Stomach (tissue), 9 donors: Measurements from ENCODE around the gene AK1. TPM values are rescaled to one million over a fixed set of nuclear protein-coding genes. Genes with fewer than 3 reads are reported as not detected.

Experiments used
- DNase-seq, 2 donors: peaks; one replicate each; pipeline versions ENCODE4 v3.0.0 to v3.0.0-alpha.2; 2013 to 2019
- H3K27ac ChIP-seq, 5 donors: fragments of 200-600 bp in 4 of 5; sonication (generic) in 4 of 5; one replicate each; pipeline ENCODE4 v1.5.1; 2013 to 2019; ENCODE audit warnings: mild to moderate bottlenecking in 1 of 5, moderate library complexity in 1 of 5
- H3K27me3 ChIP-seq, 3 donors: fragments of 200-600 bp; sonication (generic); one replicate each; pipeline ENCODE4 v1.5.1; 2017 to 2019; ENCODE audit warnings: mixed run types in 1 of 3
- H3K36me3 ChIP-seq, 4 donors: fragments of 200-600 bp; sonication (generic); 1 replicate in 3 of 4; 2 replicates in 1 of 4; pipeline ENCODE4 v1.5.1; 2016 to 2019
- H3K4me1 ChIP-seq, 4 donors: fragments of 200-600 bp; sonication (generic); one replicate each; pipeline ENCODE4 v1.5.1; 2016 to 2019
- H3K4me3 ChIP-seq, 4 donors: fragments of 200-600 bp; sonication (generic) in 3 of 4; one replicate each; pipeline ENCODE4 v1.5.1; 2016 to 2019; ENCODE audit warnings: mild to moderate bottlenecking in 1 of 4
- H3K9me3 ChIP-seq, 4 donors: fragments of 200-600 bp; sonication (generic); one replicate each; pipeline ENCODE4 v1.5.1; 2016 to 2019
- EP300 ChIP-seq: sonication (generic); formaldehyde crosslinking; IDR thresholded peaks from one replicate; pipeline ENCODE4 v1.6.1; 2017; ENCODE audit warnings: antibody characterized with exemption
- POLR2A ChIP-seq, 4 donors: fragments of 450-650 bp; IDR thresholded peaks; one replicate each; pipeline ENCODE4 v1.6.1; 2016; ENCODE audit warnings: antibody characterized with exemption in 4 of 4, control low read depth in 2 of 4, mild to moderate bottlenecking in 1 of 4, moderate library complexity in 1 of 4
- POLR2AphosphoS5 ChIP-seq, 3 donors: sonication (generic); formaldehyde crosslinking; IDR thresholded peaks; one replicate each; pipeline ENCODE4 v1.6.1; 2016; ENCODE audit warnings: antibody characterized with exemption in 3 of 3
- WGBS, 5 donors: extraction: QIAGEN DNeasy Blood & Tissue Kit in 3 of 5; methylation state at CpG; one replicate each; pipeline versions ENCODE4 v1.1.5 to v1.1.7; 2013 to 2018; 5-methylcytosine and 5-hydroxymethylcytosine counted together
- intact Hi-C: fragments of 100-400 bp; cut with DNase I; formaldehyde crosslinking; loops from one replicate; pipeline ENCODE4 v1.15.1; 2023; ENCODE audit warnings: low total_unique reads
- polyA plus RNA-seq, 3 donors: library from polyadenylated mRNA; stranded (reverse); fragments of 200-250 nt; gene quantifications; one replicate each; pipeline ENCODE4 v1.2.3, GENCODE V29; 2013
- total RNA-seq, 5 donors: library from RNA; depleted of rRNA; stranded (reverse); fragments of >200 nt; gene quantifications; one replicate each; pipeline versions ENCODE4 v1.1.0 to v1.2.3, GENCODE V29; 2014 to 2016
- TF ChIP-seq, protein P1 (sequence below), 7 experiments: fragments of 450-650 bp in 4 of 7; fragments of 200-600 bp in 3 of 7; sonication (generic) in 3 of 7; IDR thresholded peaks; one replicate each; pipeline ENCODE4 v1.5.1; 2016 to 2019; ENCODE audit warnings: antibody characterized with exemption in 7 of 7, control low read depth in 2 of 7, mild to moderate bottlenecking in 1 of 7
- donor health status: healthy with polysubstance abuse.
- donor health status: Bipolar disorder and iron deficiency.
- donor health status: healthy.

AK1 gene
- total and polyA plus RNA-seq, 8 donors: 7.2 to 92.1 (median 64.4) TPM; not detected in 1

DNA sequence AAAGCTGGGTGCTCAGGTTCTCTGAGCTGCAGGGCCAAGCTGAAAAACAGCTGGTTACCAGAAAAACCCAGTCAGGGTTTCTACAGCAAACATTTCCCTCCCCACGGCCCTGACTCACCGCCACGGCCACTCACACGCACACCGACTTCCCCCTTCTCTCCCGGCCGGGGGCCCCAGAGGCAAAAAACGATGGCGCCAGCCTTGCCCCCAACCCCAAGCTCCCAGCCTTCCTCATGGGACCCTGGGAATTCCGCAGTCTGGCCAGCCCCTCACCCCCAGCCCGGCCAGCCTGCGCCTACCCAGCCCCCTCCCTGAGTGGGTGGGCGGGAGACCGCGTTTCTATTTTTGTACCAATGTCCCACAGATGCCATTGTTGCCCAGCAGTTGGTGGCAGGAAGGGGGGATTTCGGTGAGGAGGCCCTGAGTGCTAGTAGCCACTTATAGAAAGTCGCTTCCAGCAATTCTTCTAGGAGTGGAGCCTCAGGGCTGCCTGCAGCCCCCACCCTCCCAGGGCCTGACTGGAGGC, 41.4 kb downstream of the AK1 start:
- TF ChIP-seq EP300: no peak
- TF ChIP-seq, protein P1, sequence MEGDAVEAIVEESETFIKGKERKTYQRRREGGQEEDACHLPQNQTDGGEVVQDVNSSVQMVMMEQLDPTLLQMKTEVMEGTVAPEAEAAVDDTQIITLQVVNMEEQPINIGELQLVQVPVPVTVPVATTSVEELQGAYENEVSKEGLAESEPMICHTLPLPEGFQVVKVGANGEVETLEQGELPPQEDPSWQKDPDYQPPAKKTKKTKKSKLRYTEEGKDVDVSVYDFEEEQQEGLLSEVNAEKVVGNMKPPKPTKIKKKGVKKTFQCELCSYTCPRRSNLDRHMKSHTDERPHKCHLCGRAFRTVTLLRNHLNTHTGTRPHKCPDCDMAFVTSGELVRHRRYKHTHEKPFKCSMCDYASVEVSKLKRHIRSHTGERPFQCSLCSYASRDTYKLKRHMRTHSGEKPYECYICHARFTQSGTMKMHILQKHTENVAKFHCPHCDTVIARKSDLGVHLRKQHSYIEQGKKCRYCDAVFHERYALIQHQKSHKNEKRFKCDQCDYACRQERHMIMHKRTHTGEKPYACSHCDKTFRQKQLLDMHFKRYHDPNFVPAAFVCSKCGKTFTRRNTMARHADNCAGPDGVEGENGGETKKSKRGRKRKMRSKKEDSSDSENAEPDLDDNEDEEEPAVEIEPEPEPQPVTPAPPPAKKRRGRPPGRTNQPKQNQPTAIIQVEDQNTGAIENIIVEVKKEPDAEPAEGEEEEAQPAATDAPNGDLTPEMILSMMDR (IDR thresholded peaks at IDR 0.05): no peak
- no peak for TF ChIP-seq POLR2A (IDR thresholded peaks at IDR 0.05)
- TF ChIP-seq POLR2AphosphoS5 (IDR thresholded peaks at IDR 0.05): no peak
- Histone ChIP-seq H3K9me3 (no peaks in the 10 kb centered on the region), H3K36me3 (peaks cover 0 to 8% (median 2%) of the 10 kb centered on the region in 4 donors), H3K27ac (peak overlapping the region; percentile 63 to 89 (median 82)), H3K27me3 (no peaks in the 10 kb centered on the region), H3K4me3 (no peak overlapping the region), H3K4me1 (peaks cover 21 to 78% (median 36%) of the 10 kb centered on the region in 4 donors)
- intact Hi-C loops: no loop called here
- DNase-seq: peak in 1 of 2 donors; percentile 60
- 34 to 56% (median 52%) methylated on average over 14 to 17 of the region's 17 CpGs for WGBS, 5 donors

DNA sequence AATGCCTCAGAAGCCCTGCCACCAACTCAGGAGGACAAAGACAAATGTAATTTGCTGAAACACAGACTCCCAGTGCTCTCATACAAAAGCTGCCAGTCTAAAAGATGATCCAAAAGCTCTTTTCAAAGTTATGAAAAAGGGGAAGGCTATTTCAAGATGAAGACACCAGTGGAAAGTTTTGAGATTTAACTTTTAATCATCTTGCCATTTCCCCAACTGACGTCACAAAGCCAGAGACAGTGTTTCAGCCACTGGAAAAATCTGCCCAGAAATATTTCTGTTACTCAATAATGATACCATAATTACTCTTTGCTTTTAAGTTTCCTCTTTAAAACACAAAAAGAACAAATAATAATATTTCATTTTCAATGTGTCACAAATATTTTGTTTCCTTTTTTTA, 43.9 kb downstream of the AK1 start:
- no peak for DNase-seq
- WGBS, 5 donors: 29 to 54% (median 44%) methylated on average over 1 of the region's 1 CpG
- H3K9me3 ChIP-seq: no peaks in the 10 kb centered on the region
- no peak overlapping the region for H3K4me3 ChIP-seq
- H3K36me3 ChIP-seq: peaks cover 0 to 6% (median 0%) of the 10 kb centered on the region in 4 donors
- intact Hi-C loops: no loop called here
- peak overlapping the region in 4 of 5 donors; percentile 61 to 89 (median 84) for H3K27ac ChIP-seq
- H3K4me1 ChIP-seq: peaks cover 28 to 62% (median 40%) of the 10 kb centered on the region in 4 donors
- H3K27me3 ChIP-seq: no peaks in the 10 kb centered on the region
- TF ChIP-seq EP300 (no peak), POLR2A (IDR thresholded peaks at IDR 0.05) (no peak), POLR2AphosphoS5 (IDR thresholded peaks at IDR 0.05) (no peak)
- TF ChIP-seq, protein P1 (IDR thresholded peaks at IDR 0.05): no peak

DNA sequence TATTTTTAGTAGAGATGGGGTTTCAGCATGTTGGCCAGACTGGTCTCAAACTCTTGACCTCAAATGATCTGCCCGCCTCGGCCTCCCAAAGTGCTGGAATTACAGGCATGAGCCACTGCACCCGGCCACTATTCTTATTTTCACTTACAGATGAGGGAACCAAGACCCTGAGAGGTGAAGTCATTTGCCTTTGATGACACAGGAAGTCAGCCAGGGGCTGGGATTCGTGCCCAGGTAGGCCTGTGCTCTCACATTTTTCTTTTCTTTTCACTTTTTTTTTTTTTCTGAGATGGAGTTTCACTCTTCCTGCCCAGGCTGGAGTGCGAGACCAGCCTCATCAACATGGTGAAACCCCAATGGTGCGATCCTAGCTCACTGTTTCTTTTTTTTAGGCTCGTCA, 45.2 kb downstream of the AK1 start:
- no peaks in the 10 kb centered on the region for H3K9me3 ChIP-seq
- peak overlapping the region in 4 of 5 donors; percentile 35 to 89 (median 74) for H3K27ac ChIP-seq
- 60 to 79% (median 68%) methylated on average over 7 of the region's 7 CpGs for WGBS, 5 donors
- H3K36me3 ChIP-seq: peaks cover 0 to 6% (median 0%) of the 10 kb centered on the region in 4 donors
- H3K4me1 ChIP-seq: peaks cover 29 to 62% (median 36%) of the 10 kb centered on the region in 4 donors
- no peaks in the 10 kb centered on the region for H3K27me3 ChIP-seq
- no peak for TF ChIP-seq POLR2AphosphoS5 (IDR thresholded peaks at IDR 0.05)
- no peak for TF ChIP-seq POLR2A (IDR thresholded peaks at IDR 0.05)
- TF ChIP-seq, protein P1 (IDR thresholded peaks at IDR 0.05): no peak
- TF ChIP-seq EP300: no peak
- DNase-seq: no peak
- intact Hi-C loops: no loop called here
- H3K4me3 ChIP-seq: no peak overlapping the region

DNA sequence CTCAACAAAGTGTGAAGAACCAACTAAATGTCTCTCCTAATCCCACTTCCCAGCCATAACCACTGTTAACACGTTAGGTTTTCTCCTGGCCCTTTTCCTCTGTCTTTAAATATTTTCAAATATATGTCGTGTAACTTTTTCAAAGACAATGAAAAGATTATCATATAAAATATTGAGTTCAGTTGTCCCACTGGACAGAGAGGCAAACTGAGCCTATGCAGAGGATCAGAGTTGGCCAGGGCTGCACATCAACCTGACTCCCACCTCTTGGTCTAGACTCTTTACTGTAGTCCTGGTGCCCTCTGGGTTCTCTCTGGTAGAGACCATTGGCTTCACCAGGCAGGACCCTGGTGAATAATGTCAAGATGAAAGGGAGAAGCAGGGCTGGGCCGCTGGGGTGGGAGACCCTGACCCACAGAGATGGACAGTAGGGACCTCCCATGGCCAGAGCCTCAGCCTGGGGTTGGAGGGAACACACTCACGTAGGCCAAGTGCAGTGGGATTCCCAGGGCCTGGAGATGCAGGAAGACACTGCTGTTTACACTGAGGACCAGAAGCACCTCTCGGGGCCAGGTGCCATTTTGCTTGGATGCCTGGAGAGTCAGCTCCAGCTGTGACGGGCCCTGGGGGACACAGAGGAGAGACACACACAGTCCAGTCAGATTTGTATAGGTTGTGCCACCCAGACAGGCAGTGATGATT, 48.1 kb downstream of the AK1 start:
- H3K27ac ChIP-seq: peak overlapping the region; percentile 57 to 83 (median 76)
- WGBS, 5 donors: 80 to 87% (median 84%) methylated on average over 5 to 6 of the region's 6 CpGs
- TF ChIP-seq, protein P1 (IDR thresholded peaks at IDR 0.05): no peak
- TF ChIP-seq POLR2AphosphoS5 (IDR thresholded peaks at IDR 0.05) (no peak), POLR2A (IDR thresholded peaks at IDR 0.05) (no peak), EP300 (no peak)

More for the DNA sequence above, 48.1 kb downstream of the AK1 start:
- no peak for DNase-seq
- intact Hi-C loops: no loop called here
- Histone ChIP-seq H3K27me3 (no peaks in the 10 kb centered on the region), H3K4me3 (no peak overlapping the region), H3K9me3 (no peaks in the 10 kb centered on the region), H3K4me1 (peaks cover 20 to 48% (median 37%) of the 10 kb centered on the region in 4 donors), H3K36me3 (peaks cover 6 to 20% (median 15%) of the 10 kb centered on the region in 4 donors)
